HepG2 (cell line): Measurements from ENCODE around the gene PCGF5. TPM values are rescaled to one million over a fixed set of nuclear protein-coding genes. Genes with fewer than 3 reads are reported as not detected.

Experiments used
- HMG20A ChIP-seq: IDR thresholded peaks from 2 replicates; pipeline ENCODE4 v1.6.1; 2016; ENCODE audit warnings: borderline replicate concordance
- MAZ ChIP-seq, 2 experiments: sonication (generic) in 1 of 2; formaldehyde crosslinking in 1 of 2; IDR thresholded peaks; 2 replicates each; pipeline versions ENCODE4 v1.5.0 to v1.6.1; 2012 to 2020; ENCODE audit warnings: low read depth in 2 of 2, mild to moderate bottlenecking in 2 of 2, borderline replicate concordance in 1 of 2, improper control_type of control experiment in 1 of 2, low read length in 1 of 2, missing genetic modification reagents in 1 of 2, moderate library complexity in 1 of 2
- NFRKB ChIP-seq: fragments of 450-650 bp; IDR thresholded peaks from 2 replicates; pipeline ENCODE4 v1.6.1; 2017
- PCBP2 ChIP-seq: fragments of 200-400 bp; formaldehyde crosslinking; optimal IDR thresholded peaks from 2 replicates; pipeline ENCODE3; 2018; ENCODE audit warnings: low read length, low read depth; ENCODE audit not compliant: poor library complexity, severe bottlenecking
- RBM39 ChIP-seq: fragments of 200-400 bp; formaldehyde crosslinking; IDR thresholded peaks from one replicate; pipeline ENCODE4 v1.6.1; 2018; ENCODE audit warnings: antibody characterized with exemption, mild to moderate bottlenecking, low read depth, low read length; ENCODE audit not compliant: poor library complexity, severe bottlenecking
- STAG1 ChIP-seq: sonication (generic); formaldehyde crosslinking; IDR thresholded peaks from 2 replicates; pipeline ENCODE4 v1.4.0; 2020; ENCODE audit warnings: missing genetic modification reagents
- ZIK1 ChIP-seq: sonication (generic); formaldehyde crosslinking; IDR thresholded peaks from 2 replicates; pipeline ENCODE4 v1.5.0; 2020; ENCODE audit warnings: mild to moderate bottlenecking, low read depth, missing genetic modification reagents, borderline replicate concordance
- ZKSCAN8 ChIP-seq: IDR thresholded peaks from 2 replicates; pipeline ENCODE4 v1.6.1; 2016; ENCODE audit warnings: borderline replicate concordance, missing genetic modification reagents, missing compliant biosample characterization
- polyA plus RNA-seq, 8 experiments: library from polyadenylated mRNA; depleted of rRNA in 3 of 8; stranded (reverse) in 7 of 8; unstranded in 1 of 8; fragments of >200 nt; fragmentation: Illumina TruSeq in 4 of 8; extraction: Trizol in 4 of 8; gene quantifications; 2 replicates each; pipeline versions ENCODE4 v1.2.1 to v1.2.3, GENCODE V29; 2011 to 2016; ENCODE audit warnings: low read depth in 4 of 8, missing spikeins in 1 of 8, mixed read lengths in 1 of 8; ENCODE audit not compliant: insufficient read depth in 1 of 8
- total RNA-seq, 5 experiments: library from RNA; depleted of rRNA; stranded (reverse); fragments of >200 nt; fragmentation: Illumina TruSeq; extraction: Trizol; gene quantifications; 2 replicates each; pipeline ENCODE4 v1.2.3, GENCODE V29; 2016; ENCODE audit warnings: low read depth in 1 of 5
- TF ChIP-seq, protein P1 (sequence below): sonication (generic); formaldehyde crosslinking; IDR thresholded peaks from 2 replicates; pipeline ENCODE4 v1.4.0; 2020; ENCODE audit warnings: missing genetic modification reagents, borderline replicate concordance
- TF ChIP-seq, protein P2 (sequence below): sonication (generic); formaldehyde crosslinking; IDR thresholded peaks from 2 replicates; pipeline ENCODE4 v1.4.0; 2020; ENCODE audit warnings: missing genetic modification reagents, mild to moderate bottlenecking, borderline replicate concordance
- TF ChIP-seq, protein P3 (sequence below): sonication (generic); formaldehyde crosslinking; IDR thresholded peaks from 2 replicates; pipeline ENCODE4 v1.4.0; 2020; ENCODE audit warnings: mild to moderate bottlenecking, missing genetic modification reagents
- TF ChIP-seq, protein P4 (sequence below): sonication (generic); formaldehyde crosslinking; IDR thresholded peaks from 2 replicates; pipeline ENCODE4 v1.5.0; 2020; ENCODE audit warnings: missing genetic modification reagents
- TF ChIP-seq, protein P5 (sequence below): sonication (generic); formaldehyde crosslinking; IDR thresholded peaks from 2 replicates; pipeline ENCODE4 v1.5.1; 2020; ENCODE audit warnings: missing genetic modification reagents, mild to moderate bottlenecking, borderline replicate concordance

The PCGF5 gene
- total and polyA plus RNA-seq, 2 of the 13 experiments (the other 11 are each of a cell fraction or from before 2014, with no cell fraction given) = 61.3 to 138 TPM

DNA sequence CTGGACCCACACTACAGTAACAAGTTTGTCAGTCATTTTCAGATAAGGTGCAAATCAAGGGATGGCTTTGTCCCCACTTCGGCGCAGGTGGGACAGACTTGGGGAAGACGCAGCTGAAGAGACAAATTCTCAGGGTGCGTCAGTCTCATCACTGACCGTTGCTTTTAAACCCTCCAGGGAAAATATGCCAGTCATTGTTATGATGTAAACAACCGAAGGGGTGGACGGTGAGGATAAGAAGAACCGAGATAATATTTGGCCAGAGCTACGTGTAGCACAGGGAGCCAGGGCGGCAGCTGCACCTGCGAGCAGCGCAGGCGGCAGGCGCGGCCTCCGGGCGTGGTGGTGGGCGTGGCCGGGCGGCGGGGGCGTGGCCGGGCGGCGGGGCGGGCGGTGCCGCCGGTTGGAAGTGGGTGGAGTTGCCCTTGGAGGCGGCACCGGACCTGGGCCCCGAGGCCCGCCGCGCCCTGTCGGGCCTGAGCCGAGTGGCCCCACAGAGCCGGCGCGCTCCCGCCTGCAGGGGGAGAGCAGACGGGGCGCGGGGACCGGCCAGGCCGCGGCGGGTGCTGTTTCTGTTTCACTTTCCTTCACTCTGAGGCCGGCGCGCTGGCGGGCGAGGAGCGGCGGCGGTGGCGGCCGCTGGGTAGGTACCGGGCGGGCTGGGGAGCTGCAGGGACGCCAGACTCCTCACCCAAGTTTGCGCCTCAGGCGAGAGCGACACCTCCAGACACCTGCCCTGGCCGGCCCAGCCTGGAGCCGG is at the start of gene PCGF5 (continued):
- TF ChIP-seq, protein P1, sequence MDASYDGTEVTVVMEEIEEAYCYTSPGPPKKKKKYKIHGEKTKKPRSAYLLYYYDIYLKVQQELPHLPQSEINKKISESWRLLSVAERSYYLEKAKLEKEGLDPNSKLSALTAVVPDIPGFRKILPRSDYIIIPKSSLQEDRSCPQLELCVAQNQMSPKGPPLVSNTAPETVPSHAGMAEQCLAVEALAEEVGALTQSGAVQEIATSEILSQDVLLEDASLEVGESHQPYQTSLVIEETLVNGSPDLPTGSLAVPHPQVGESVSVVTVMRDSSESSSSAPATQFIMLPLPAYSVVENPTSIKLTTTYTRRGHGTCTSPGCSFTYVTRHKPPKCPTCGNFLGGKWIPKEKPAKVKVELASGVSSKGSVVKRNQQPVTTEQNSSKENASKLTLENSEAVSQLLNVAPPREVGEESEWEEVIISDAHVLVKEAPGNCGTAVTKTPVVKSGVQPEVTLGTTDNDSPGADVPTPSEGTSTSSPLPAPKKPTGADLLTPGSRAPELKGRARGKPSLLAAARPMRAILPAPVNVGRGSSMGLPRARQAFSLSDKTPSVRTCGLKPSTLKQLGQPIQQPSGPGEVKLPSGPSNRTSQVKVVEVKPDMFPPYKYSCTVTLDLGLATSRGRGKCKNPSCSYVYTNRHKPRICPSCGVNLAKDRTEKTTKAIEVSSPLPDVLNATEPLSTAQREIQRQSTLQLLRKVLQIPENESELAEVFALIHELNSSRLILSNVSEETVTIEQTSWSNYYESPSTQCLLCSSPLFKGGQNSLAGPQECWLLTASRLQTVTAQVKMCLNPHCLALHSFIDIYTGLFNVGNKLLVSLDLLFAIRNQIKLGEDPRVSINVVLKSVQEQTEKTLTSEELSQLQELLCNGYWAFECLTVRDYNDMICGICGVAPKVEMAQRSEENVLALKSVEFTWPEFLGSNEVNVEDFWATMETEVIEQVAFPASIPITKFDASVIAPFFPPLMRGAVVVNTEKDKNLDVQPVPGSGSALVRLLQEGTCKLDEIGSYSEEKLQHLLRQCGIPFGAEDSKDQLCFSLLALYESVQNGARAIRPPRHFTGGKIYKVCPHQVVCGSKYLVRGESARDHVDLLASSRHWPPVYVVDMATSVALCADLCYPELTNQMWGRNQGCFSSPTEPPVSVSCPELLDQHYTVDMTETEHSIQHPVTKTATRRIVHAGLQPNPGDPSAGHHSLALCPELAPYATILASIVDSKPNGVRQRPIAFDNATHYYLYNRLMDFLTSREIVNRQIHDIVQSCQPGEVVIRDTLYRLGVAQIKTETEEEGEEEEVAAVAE (CRISPR knock-in tag) = no peak
- TF ChIP-seq RBM39 (no peak), ZIK1 (no peak), STAG1 (CRISPR knock-in tag) (peak; percentile 19; the same call in 1 of the 2 replicates), ZKSCAN8 (CRISPR knock-in tag) (no peak), PCBP2 (no peak), NFRKB (no peak), MAZ (IDR thresholded peaks at IDR 0.05; ENCODE audit: borderline replicate concordance, low read depth, low read length) (peak; percentile 65; the same call in 1 of the 2 replicates), MAZ (CRISPR knock-in tag; IDR thresholded peaks at IDR 0.05; ENCODE audit: low read depth) (peak; percentile 71; the same call in 1 of the 2 replicates), HMG20A (no peak)
- TF ChIP-seq, protein P2, sequence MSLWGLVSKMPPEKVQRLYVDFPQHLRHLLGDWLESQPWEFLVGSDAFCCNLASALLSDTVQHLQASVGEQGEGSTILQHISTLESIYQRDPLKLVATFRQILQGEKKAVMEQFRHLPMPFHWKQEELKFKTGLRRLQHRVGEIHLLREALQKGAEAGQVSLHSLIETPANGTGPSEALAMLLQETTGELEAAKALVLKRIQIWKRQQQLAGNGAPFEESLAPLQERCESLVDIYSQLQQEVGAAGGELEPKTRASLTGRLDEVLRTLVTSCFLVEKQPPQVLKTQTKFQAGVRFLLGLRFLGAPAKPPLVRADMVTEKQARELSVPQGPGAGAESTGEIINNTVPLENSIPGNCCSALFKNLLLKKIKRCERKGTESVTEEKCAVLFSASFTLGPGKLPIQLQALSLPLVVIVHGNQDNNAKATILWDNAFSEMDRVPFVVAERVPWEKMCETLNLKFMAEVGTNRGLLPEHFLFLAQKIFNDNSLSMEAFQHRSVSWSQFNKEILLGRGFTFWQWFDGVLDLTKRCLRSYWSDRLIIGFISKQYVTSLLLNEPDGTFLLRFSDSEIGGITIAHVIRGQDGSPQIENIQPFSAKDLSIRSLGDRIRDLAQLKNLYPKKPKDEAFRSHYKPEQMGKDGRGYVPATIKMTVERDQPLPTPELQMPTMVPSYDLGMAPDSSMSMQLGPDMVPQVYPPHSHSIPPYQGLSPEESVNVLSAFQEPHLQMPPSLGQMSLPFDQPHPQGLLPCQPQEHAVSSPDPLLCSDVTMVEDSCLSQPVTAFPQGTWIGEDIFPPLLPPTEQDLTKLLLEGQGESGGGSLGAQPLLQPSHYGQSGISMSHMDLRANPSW (CRISPR knock-in tag) = no peak
- TF ChIP-seq, protein P3, sequence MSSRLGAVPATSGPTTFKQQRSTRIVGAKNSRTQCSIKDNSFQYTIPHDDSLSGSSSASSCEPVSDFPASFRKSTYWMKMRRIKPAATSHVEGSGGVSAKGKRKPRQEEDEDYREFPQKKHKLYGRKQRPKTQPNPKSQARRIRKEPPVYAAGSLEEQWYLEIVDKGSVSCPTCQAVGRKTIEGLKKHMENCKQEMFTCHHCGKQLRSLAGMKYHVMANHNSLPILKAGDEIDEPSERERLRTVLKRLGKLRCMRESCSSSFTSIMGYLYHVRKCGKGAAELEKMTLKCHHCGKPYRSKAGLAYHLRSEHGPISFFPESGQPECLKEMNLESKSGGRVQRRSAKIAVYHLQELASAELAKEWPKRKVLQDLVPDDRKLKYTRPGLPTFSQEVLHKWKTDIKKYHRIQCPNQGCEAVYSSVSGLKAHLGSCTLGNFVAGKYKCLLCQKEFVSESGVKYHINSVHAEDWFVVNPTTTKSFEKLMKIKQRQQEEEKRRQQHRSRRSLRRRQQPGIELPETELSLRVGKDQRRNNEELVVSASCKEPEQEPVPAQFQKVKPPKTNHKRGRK (CRISPR knock-in tag) = no peak
- TF ChIP-seq, protein P4, sequence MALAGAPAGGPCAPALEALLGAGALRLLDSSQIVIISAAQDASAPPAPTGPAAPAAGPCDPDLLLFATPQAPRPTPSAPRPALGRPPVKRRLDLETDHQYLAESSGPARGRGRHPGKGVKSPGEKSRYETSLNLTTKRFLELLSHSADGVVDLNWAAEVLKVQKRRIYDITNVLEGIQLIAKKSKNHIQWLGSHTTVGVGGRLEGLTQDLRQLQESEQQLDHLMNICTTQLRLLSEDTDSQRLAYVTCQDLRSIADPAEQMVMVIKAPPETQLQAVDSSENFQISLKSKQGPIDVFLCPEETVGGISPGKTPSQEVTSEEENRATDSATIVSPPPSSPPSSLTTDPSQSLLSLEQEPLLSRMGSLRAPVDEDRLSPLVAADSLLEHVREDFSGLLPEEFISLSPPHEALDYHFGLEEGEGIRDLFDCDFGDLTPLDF (CRISPR knock-in tag) = peak; percentile 57
- TF ChIP-seq, protein P5, sequence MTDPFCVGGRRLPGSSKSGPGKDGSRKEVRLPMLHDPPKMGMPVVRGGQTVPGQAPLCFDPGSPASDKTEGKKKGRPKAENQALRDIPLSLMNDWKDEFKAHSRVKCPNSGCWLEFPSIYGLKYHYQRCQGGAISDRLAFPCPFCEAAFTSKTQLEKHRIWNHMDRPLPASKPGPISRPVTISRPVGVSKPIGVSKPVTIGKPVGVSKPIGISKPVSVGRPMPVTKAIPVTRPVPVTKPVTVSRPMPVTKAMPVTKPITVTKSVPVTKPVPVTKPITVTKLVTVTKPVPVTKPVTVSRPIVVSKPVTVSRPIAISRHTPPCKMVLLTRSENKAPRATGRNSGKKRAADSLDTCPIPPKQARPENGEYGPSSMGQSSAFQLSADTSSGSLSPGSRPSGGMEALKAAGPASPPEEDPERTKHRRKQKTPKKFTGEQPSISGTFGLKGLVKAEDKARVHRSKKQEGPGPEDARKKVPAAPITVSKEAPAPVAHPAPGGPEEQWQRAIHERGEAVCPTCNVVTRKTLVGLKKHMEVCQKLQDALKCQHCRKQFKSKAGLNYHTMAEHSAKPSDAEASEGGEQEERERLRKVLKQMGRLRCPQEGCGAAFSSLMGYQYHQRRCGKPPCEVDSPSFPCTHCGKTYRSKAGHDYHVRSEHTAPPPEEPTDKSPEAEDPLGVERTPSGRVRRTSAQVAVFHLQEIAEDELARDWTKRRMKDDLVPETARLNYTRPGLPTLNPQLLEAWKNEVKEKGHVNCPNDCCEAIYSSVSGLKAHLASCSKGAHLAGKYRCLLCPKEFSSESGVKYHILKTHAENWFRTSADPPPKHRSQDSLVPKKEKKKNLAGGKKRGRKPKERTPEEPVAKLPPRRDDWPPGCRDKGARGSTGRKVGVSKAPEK = no peak
